HG03439 (cell line): ENCODE results near the gene HEPHL1.

Source experiments
- ATAC-seq: cut with Tn5 transposase; IDR thresholded peaks from one replicate; pipeline ENCODE4 v1.9.1; 2021; ENCODE audit warnings: mild to moderate bottlenecking, moderate library complexity; ENCODE audit not compliant: unreplicated experiment

The HEPHL1 gene

DNA sequence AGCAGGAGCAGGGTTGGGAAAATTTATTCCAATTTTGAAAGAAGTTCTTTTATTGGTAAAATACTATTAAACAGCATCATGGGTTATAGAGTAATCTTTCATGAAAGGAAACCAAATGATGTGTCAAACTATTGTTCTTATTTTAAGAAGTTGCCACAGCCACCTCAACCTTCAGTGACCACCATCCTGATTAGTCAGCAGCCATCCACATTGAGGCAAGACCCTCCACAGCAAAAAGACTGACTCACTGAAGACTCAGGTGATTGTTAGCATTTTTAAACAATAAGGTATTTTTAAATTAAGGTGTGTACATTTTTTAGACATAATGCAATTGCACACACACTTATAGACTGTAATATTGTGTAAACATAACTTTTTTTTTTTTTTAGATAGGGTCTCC is 3.7 kb upstream of the HEPHL1 start:
- ATAC-seq = no peak

DNA sequence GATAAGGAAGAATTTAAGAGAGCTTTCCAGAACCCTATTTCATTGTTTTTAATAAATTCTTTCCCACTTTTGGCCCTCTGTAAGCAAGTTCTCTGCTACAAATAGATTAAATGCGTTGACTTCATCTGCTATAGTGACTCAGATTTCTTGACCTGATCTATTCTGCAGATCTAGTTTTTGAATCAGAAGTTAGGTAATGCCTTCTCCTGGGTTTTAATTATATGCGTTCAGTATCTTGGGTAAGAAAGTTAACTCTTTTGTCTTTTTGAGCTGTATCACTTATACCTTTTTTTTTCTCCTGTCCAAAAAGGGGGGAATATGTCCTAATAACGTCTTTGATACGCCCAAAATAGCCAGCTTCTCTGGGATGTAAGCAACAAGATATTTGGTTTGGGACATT is 2.4 kb upstream of the HEPHL1 start:
- ATAC-seq = no peak

DNA sequence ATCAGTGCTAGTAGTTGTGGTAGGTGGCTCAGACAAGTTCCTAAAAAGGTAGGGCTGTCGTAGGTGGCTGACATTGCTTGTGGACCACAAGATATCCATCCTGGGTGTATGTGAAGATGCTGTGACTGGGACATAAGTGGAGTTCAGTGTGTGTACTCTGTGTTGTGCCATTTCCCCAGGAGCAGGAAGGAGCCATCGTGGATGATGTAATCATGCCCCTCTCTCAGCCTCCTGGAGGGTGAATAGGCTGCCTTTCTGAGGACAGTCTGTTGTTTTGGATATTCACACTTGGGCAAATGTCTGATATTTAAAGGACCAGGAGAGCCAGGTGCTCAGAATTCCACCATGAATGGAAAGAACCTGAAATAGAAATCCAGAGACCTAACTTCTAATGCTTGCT is 2.7 kb downstream of the HEPHL1 start:
- ATAC-seq = no peak

DNA sequence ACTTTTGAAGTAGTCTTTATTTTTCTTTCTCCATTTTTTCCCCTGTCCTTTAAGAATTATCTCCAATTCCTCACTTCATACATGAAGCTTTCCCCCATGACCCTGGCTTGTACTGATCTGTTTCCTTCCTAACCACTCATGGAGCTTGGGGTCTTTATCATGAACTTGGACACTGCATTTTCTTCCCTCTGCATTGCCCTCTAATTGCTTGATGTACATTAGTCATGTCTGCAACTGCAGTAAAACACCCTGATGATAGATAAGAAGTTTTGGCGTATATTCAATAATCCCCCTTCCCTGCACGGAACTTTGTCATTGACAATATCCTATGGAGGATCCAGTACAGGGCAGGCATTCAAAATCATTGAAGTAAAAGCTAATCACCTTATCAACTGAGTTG is 3.4 kb downstream of the HEPHL1 start:
- no peak for ATAC-seq

DNA sequence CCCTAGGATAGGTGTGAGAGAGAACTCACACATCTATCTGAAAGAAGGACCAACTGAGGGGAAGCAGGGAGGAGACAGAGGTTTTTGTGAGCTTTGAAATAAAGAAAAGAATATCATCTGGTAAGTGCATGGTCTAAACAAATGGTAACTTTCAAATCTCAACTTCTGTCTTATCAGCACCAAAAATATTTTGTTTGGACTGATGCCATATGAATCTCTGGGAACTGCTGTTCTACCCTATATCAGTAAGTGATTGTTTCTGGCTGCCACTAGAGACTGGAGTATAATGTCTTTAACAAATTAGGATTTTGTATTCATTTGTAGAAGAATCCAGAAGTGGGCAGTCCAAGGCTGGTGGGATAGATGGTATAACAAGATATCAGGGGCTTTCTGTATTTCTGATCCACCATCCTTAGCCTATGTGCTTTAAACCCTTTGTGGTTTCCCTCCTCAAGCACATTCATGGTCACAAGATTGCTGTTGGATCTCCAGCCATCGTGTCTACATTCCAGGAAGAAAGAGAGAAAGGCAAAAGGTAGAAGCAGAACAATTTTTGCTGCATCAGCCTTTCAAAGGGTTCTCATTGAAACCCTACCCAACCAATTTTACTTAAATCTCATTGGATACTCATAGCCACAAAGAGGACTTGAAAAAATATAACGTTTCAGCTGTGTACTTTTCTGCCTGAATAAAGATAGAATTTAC is 4.7 kb downstream of the HEPHL1 start:
- ATAC-seq = no peak

DNA sequence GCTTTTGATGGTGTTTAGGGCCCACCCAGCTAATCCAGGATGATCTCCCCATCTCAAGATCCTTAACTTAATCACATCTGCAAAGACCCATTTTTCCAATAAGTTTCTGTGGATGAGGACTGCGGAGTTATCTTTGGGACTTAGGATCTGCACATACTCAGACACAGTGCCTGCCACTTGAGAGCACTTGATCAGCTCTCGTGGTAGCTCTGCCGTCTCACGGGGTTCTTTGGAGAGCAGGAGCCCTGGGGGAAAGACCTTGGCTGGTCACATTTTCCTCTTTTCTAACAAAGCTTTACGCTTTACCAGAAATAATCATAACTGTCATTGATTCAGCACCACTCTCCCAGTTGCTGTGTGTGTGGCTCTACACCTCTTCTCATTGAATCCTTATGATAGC is 6.1 kb downstream of the HEPHL1 start:
- ATAC-seq = no peak

DNA sequence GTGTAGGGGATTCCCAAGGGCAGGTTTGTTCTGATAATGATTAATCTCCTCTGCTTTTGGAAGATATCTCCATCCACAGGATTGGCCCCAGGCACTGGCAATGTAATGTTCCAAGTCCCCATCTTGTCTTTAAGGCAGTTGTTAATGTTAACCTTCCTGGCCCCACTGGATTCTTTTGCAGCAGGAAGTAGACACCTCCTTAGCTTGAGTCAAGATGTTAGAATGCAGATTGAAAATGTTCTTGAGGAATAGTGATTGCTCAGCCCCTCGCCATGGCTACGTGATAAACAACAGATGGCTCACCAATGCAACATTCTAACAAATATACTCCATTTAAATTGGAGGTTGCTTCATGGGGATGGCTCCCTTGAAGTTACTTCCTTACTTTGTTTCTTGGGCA is 7.3 kb downstream of the HEPHL1 start:
- no peak for ATAC-seq

DNA sequence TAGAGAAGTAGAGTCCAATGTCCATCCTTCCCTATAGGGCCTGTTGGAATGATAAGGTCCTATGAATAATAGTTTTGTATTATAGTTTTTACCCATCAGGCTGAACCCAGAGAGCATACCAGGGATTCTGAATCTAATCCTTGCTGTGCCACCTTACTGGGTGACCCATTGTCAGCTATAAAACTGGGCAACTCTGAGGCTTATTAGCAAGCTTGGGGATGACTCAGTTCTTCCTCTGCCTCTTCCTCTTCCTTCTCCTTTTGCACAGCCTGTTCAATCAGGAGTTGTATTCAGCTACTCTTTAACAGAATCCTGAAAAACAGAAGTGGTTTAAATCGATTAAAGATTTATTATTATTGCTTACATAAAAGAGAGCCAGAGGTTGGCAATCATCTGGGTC is 8.9 kb downstream of the HEPHL1 start:
- no peak for ATAC-seq

DNA sequence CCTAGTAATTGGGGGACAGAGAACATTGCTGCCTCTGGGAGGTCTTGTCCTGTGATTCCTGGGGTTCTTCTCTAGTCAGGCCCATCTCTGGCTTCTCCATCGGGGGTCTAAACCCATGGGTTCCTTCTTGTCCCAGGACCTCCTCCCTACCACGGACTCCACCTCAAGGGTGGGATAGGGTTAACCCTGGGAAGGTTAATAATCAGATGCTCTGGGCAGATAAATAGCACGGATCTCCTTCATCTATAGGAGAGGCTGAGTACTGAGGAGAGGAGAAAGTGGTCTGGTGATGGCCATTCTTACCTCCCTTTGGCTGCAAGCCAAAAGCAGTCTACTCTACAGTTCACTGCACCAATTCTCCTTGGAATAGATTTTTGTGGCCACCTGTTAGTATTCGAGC is 10.5 kb downstream of the HEPHL1 start:
- no peak for ATAC-seq

DNA sequence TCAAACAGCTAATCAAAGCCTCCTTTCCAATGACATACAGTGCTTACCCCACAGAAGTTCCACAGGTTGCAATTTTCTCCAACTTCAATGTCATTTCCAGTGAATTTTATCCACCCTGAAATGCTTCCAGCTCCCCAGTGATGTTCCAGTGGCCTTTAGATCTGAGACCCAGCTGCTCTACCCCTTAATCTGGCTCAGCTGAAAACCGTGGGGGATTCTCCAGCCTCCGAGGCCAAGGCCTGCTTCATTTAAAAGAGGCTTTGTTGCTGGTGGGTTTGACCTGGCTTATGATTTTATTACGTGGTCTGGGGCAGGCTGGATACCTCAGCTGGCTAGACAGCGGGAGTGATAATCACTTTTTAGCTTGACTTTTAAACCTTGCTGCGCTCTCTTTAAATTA is 10.9 kb downstream of the HEPHL1 start:
- no peak for ATAC-seq

DNA sequence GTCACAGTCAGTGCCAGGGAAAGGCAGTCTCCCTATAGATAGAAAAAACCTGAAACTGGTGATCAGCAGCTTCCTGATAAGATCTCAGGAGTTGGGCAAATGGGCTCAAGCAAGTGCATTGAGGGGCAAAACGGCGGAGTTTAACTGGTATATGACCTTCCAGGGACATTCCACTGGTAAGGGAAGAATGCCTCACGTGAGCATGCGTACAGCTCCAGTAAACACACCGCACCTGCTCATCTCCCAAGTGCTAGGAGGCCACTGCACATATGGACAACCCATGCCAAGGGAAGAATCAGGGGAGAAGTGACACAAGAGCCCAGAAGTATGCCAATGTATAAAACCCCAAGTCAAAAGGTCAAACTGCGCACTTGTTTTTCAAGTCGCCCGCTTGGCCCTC is 11.6 kb downstream of the HEPHL1 start:
- ATAC-seq = no peak

DNA sequence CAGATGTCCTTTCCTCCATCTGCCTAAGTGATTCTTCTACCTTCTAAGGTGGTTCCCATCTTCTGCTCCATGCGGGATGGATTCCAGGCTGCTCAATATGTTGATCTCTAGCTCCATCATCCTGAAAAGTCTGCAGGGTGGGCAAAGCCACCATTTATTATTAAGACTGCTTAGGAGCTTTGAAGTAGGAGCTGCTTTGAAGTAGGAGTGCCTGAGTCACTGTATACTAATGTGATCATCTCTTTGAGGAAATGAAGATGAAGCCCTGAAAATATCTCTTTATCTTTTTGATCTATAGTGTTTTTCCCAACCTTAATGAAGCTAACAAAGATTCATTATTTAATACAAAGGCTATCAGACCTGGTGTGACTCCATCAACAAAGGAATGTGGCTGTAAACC is 13.1 kb downstream of the HEPHL1 start:
- ATAC-seq = no peak

DNA sequence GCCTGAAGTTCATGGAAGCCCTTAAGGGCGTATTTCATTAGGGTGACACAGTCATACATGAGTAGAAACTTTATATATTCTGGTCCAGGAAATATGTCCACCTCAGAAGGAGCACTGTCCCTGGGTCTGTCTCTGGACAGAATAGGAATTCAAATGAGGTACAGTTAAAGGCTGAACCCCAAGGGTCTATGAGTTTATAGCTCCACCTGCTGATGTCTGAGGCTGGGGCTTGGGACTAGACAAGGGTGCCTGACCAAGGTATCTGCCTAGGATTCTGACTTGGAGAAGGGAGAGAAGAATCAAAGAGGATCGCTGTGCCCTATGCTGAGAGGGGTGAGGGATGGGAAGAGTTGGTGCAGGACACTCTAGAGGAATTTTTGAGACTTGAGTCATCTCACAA is 14.9 kb downstream of the HEPHL1 start:
- no peak for ATAC-seq

DNA sequence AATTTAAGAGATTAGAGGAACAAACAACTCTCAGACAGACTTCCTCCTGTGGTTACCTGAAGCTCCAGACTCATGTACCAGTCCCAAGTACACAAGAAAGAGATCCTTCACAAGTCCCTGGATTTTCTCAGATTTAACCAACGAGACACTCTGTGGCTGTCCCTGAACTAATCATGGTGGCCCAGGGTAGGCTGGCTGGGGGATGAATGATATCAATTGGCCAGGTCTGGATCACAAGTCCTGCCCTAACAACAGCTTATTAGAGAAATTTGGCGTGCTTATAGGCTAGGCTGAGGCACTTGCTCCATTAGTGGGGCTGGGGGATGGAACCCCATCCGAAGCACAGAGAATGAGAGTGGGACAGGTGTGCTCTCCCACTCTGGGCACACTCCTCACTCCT is 22.1 kb downstream of the HEPHL1 start:
- no peak for ATAC-seq

DNA sequence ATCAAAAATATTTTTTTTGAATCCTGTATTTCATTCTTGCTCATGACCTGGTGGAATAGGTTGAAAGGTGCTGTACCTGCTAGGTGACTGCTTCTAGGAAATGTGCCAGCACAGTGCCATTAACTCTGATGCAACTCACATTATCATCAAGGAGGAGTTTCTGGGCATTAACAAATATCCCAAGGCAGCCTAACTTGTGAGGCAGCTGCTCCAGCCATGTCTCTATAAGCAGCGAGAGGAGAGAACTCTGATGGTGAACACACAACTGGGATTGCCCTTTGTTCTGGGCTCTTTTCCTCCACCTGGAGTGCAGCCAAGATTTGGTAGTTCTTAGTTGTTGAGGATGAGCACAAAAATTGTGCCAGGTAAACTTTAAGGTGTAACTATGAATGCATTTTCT is 25.6 kb downstream of the HEPHL1 start:
- ATAC-seq = no peak

DNA sequence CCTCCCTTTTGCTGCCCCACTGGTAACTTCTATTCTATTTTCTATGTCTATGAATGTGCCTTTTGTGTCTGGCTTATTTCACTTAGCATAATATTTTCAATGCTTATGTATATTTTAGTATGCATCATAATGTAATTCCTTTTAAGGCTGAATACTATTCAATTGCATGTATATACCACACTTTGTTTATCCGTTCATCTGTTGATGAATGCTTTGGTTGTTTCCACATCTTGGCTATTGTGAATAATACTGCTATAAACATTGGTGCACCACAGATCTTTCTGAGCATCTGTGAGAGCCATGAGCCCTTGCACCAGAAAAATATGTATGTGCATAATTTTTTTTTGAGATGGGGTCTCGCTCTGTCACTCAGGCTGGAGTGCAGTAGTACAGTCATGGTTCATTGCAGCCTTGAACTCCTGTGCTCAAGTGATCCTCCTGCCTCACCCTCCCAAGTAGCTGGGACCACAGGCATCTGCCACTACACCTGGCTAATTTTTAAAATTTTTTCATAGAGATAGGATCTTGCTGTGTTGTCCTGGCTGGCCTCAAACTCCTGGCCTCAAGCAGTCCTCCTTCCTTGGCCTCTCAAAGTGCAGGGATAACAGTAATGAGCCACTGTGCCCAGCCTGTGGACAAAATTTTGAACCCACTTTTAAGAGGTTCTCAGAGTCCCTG is 27.0 kb downstream of the HEPHL1 start:
- ATAC-seq = no peak

DNA sequence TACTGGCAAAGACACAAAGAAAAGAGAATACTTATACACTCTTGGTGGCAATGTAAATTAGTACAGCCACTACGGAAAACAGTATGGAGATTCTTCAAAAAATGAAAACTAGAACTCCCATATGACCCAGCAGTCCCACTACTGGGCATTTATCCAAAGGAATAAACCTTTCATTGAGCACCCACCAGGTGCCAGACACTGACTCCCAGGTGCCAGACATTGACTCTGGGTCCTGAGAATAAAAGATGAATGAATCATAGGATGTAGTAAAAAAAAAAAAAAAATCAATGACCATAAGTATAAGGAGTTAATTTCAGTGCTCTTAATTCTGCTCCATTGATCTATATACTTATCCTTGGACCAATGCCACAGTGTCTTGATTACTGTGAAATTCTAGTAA is 28.2 kb downstream of the HEPHL1 start:
- no peak for ATAC-seq

DNA sequence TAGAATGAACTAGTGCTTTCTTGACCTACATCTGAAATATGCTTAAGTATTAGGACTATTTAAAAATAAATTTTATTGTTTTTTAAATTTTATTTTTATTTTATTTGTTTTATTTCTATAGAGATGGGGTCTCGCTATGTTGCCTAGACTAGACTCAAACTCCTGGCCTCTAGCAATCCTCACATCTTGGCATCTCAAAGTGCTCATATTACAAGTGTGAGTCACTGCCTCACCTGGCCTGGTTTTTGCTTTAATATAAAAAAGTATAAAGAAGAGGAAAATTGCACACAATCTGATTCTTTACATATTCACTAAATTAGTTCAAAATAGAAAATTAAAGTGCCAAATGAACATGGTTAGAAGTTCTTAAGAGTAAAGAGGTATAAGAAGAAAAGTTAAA is 37.5 kb downstream of the HEPHL1 start:
- no peak for ATAC-seq

DNA sequence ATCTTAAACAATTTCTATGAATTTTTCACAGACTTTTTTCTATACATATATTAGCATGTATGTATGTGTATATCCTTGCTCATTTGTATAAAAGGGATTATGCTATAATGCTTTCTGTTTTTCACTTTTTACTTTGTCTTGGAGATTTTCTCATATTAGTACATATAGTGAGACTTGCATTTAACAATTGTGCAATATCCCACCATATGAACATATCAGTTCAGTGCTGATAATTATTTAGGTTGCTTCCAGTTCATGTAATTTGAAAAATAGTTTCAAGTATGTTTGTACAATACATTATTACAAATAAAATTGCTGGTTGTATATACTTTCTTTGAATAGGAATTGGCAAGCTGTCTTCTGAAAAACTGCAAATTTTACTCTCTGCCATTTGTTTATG is 37.9 kb downstream of the HEPHL1 start:
- ATAC-seq = no peak

DNA sequence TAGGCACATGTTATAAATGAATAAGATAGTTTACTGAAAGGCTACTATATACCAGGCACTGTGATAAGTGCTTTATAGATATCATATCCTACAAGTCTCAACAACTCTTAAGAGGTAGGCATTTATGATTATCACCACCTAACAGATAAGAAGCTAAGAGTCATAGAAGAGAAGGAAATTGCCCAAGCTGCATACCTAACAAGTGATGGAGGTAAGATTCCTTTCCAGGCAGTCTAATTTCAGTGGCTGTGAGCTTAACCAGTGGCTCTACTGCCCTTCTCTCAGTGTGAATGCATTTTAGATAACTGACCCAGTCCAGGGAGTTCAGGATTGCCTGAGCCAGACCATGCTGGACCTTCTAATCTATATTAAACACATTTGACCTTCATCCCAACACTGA is 39.2 kb downstream of the HEPHL1 start:
- ATAC-seq = no peak

DNA sequence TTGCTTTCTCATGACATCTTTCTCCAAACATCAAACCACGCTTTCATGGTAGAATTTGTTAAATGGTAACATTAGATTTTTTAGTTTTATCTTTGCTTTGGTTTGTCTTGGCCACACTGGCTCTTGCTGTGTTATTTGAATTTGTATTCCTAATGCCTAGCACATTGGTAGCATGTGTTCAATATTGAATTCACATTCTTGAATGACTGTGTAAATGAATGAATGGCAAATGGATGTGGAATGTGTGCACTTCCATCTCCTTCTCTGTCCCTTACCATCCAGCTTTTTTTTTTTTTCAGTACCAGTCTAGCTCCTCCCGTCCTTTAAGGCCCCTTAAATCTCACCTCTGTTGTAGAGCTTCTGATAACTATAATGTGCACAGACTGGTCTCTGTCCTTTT is 41.2 kb downstream of the HEPHL1 start:
- ATAC-seq = no peak

DNA sequence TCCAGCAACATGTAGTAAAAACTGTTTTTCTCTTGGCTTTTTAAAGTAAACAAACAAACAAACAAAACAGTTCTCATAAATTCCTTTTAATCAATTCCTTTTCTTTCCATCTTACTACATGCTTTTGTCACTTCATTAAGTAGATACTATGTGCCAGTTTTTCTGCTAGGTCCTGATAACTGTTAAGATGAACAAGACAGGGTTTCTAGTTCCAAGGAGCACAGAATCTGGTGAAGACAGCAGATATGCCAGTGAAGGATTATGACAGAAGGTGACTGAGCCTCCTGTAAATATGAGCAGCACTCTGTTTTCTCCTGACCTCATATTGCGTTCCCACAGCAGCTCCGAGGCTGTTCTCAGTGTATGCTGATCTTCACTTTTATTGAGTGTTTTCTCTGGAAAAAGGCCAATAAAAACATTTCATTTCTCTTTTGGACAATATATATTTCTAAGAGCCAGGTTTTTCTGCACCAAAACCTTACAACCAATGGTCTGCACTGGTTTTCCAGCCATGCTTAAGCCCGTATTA is 45.8 kb downstream of the HEPHL1 start:
- ATAC-seq = no peak

DNA sequence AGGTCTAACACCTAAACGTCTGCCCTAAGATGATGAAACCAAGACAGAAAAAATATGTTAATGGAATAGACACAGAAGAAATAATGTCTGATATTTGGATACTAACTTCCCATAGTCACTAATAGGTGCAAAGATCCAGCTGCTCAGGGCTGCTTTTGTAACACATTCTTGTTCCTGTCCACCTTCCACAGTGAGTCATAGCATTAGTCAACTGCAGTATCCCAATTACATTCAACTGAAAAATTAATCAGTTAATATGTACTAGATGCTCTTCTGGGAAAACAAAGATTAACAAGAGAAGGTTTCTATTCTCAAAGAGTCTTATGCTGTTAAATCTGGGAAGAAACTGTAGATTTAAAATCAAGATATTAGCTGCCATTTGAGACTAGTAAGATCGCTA is 47.6 kb downstream of the HEPHL1 start:
- ATAC-seq = no peak
